Measurements from ENCODE around the gene FXYD1. TPM values are rescaled to one million over a fixed set of nuclear protein-coding genes. Genes with fewer than 3 reads are reported as not detected.

Gene FXYD1
- total RNA-seq, 4 donors from 2014 or later = 28.7 to 108 (median 37.8) TPM

- TF ChIP-seq CTCF (IDR thresholded peaks at IDR 0.05; ENCODE audit: low read depth) = no peak
These were observed 45.6 kb downstream of the FXYD1 start for GRCh38 chr19:35184267-35184666.

- TF ChIP-seq CTCF (IDR thresholded peaks at IDR 0.05; ENCODE audit: low read depth) = no peak
These were observed 46.3 kb downstream of the FXYD1 start for GRCh38 chr19:35184884-35185283.

Small RNA genes lying within 50 kb of the gene (small RNA-seq; reads per million reads assigned to genes)
- not detected for gene AC020907.2

Other genes starting within 250 kb of the FXYD1 start
- 1 to 10 TPM; 1.8 to 3.4 (median 2.4) TPM for gene ZNF30, start 211.9 kb upstream of the FXYD1 start, total RNA-seq
- 10 to 100 TPM in 1 of 4 donors, 1 to 10 TPM in 3; 7.3 to 17.3 (median 7.7) TPM for gene ZNF792, start 174.6 kb upstream of the FXYD1 start, total RNA-seq
- 10 to 100 TPM; 27.6 to 55.9 (median 34.0) TPM for gene GRAMD1A, start 138.5 kb upstream of the FXYD1 start, total RNA-seq
- 10 to 100 TPM in 1 of 4 donors, 1 to 10 TPM in 3; 8.5 to 18.1 (median 9.6) TPM for gene SCN1B, start 108.4 kb upstream of the FXYD1 start, total RNA-seq
- 1 to 10 TPM in 3 of 4 donors, under 1 TPM in 1; 0.17 to 3.8 (median 1.4) TPM for gene HPN, start 97.1 kb upstream of the FXYD1 start, total RNA-seq
- gene FXYD3, start 23.0 kb upstream of the FXYD1 start, total RNA-seq = 1 to 10 TPM in 2 of 4 donors, not detected in 2; 1.7 to 2.0 TPM
- 10 to 100 TPM; 11.6 to 34.1 (median 21.3) TPM for gene LGI4, start 3.8 kb upstream of the FXYD1 start, total RNA-seq
- 1 to 10 TPM in 1 of 4 donors, not detected in 3; 1.1 TPM for gene FXYD7, start 4.4 kb downstream of the FXYD1 start, total RNA-seq
- 100 to 1,000 TPM in 1 of 4 donors, 10 to 100 TPM in 3; 43.7 to 120 (median 52.4) TPM for gene FXYD5, start 15.9 kb downstream of the FXYD1 start, total RNA-seq
- gene FAM187B, start 89.9 kb downstream of the FXYD1 start, total RNA-seq = not detected
- 10 to 100 TPM in 1 of 4 donors, 1 to 10 TPM in 3; 4.0 to 15.8 (median 5.0) TPM for gene LSR, start 110.2 kb downstream of the FXYD1 start, total RNA-seq
- gene USF2, start 130.1 kb downstream of the FXYD1 start, total RNA-seq = 100 to 1,000 TPM in 2 of 4 donors, 10 to 100 TPM in 2; 42.4 to 121 (median 99.2) TPM
- gene HAMP, start 143.7 kb downstream of the FXYD1 start, total RNA-seq = not detected
- gene MAG, start 153.3 kb downstream of the FXYD1 start, total RNA-seq = not detected
- 10 to 100 TPM in 1 of 4 donors, 1 to 10 TPM in 2, not detected in 1; 3.2 to 11.7 (median 6.2) TPM for gene CD22, start 190.4 kb downstream of the FXYD1 start, total RNA-seq
- not detected for gene FFAR1, start 209.1 kb downstream of the FXYD1 start, total RNA-seq
- gene FFAR3, start 219.6 kb downstream of the FXYD1 start, total RNA-seq = 1 to 10 TPM in 3 of 4 donors, under 1 TPM in 1; 0.44 to 4.3 (median 2.2) TPM
- gene GPR42, start 232.2 kb downstream of the FXYD1 start, total RNA-seq = under 1 TPM in 1 of 4 donors, not detected in 3; 0.51 TPM

Measured in subcutaneous adipose tissue (tissue), 4 donors.